MM.1S (cell line): ENCODE results near the gene NFYA.

Source experiments
- DNase-seq: peaks from one replicate; pipeline ENCODE4 v3.0.0-alpha.2; 2015
- H2AFZ ChIP-seq: fragments of 300-600 bp; sonication (generic); 2 replicates; pipeline ENCODE4 v1.6.0; 2016; ENCODE audit warnings: antibody characterized with exemption, low read length
- H3F3A ChIP-seq: fragments of 300-600 bp; sonication (generic); 2 replicates; pipeline ENCODE4 v1.6.1; 2016; ENCODE audit warnings: mild to moderate bottlenecking, antibody characterized with exemption, low read length, moderate library complexity, mixed read lengths; ENCODE audit not compliant: insufficient read depth
- H3K27ac ChIP-seq: fragments of 300-600 bp; sonication (generic); 2 replicates; pipeline ENCODE4 v1.5.1; 2016; ENCODE audit warnings: mild to moderate bottlenecking, low read length
- H3K27me3 ChIP-seq: fragments of 300-600 bp; sonication (generic); replicated peaks from 2 replicates; pipeline ENCODE4 v1.6.0; 2016; ENCODE audit warnings: low read length; ENCODE audit not compliant: insufficient read depth
- H3K36me3 ChIP-seq: fragments of 300-600 bp; sonication (generic); replicated peaks from 2 replicates; pipeline ENCODE4 v1.6.1; 2016; ENCODE audit warnings: mild to moderate bottlenecking, low read length, mixed read lengths; ENCODE audit not compliant: insufficient read depth
- H3K4me1 ChIP-seq: fragments of 300-600 bp; sonication (generic); 2 replicates; pipeline ENCODE4 v1.6.1; 2016; ENCODE audit warnings: low read length, mixed read lengths
- H3K4me2 ChIP-seq: fragments of 300-600 bp; sonication (generic); 2 replicates; pipeline ENCODE4 v1.6.0; 2016; ENCODE audit warnings: low read depth, low read length
- H3K4me3 ChIP-seq: fragments of 300-600 bp; sonication (generic); 2 replicates; pipeline ENCODE4 v1.5.1; 2016; ENCODE audit warnings: low read length, mixed read lengths
- H3K79me2 ChIP-seq: fragments of 300-600 bp; sonication (generic); 2 replicates; pipeline ENCODE4 v1.6.1; 2016; ENCODE audit warnings: mixed run types, low read length, mixed read lengths
- H3K9ac ChIP-seq: fragments of 300-600 bp; sonication (generic); 2 replicates; pipeline ENCODE4 v1.6.1; 2016; ENCODE audit warnings: low read length, mixed read lengths
- H3K9me2 ChIP-seq: fragments of 300-600 bp; sonication (generic); replicated peaks from 2 replicates; pipeline ENCODE4 v1.6.1; 2016; ENCODE audit warnings: mild to moderate bottlenecking, low read length, mixed read lengths; ENCODE audit not compliant: insufficient read depth
- H3K9me3 ChIP-seq: fragments of 300-600 bp; sonication (generic); replicated peaks from 2 replicates; pipeline ENCODE4 v1.6.1; 2016; ENCODE audit warnings: mild to moderate bottlenecking, low read length, mixed read lengths; ENCODE audit not compliant: insufficient read depth
- H4K20me1 ChIP-seq: fragments of 300-600 bp; sonication (generic); 2 replicates; pipeline ENCODE4 v1.6.1; 2016; ENCODE audit warnings: mild to moderate bottlenecking, low read length, moderate library complexity, mixed read lengths; ENCODE audit not compliant: insufficient read depth
- EZH2 ChIP-seq: fragments of 300-600 bp; sonication (generic); optimal IDR thresholded peaks from 2 replicates; pipeline ENCODE3; 2017; ENCODE audit warnings: low read depth, mild to moderate bottlenecking, antibody characterized with exemption, low read length, mixed read lengths
- EZH2phosphoT487 ChIP-seq: fragments of 300-600 bp; sonication (generic); IDR thresholded peaks from 2 replicates; pipeline ENCODE4 v1.6.1; 2018; ENCODE audit warnings: antibody characterized with exemption, low read length
- TF ChIP-seq, protein P1 (sequence below): fragments of 300-600 bp; sonication (generic); IDR thresholded peaks from 2 replicates; pipeline ENCODE4 v1.5.1; 2016; ENCODE audit warnings: antibody characterized with exemption, low read length, mixed read lengths

The NFYA gene

DNA sequence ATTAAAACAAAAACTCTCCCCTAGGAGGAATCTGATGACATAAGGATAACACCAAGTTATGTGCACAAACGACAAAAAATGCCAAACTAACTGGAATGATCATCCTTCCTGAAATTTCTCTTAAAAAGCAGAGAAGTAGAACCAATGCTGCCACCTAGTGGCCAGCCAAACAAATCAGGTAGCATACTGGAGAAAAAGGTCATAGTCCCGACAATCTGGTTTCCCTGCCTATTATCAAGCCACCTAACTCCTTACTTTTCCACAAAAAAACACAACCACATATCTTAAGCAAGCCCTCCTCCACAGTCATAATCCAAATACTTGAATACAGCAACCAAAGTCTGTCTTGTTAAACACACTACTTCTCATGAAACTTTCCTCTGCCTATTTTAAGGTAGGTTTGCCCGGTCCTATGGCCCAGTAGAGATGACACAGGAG is 5.9 kb upstream of the NFYA start:
- Histone ChIP-seq H3K36me3 (no peaks in the 10 kb centered on the region), H3K9ac (no peak overlapping the region), H3K9me3 (no peaks in the 10 kb centered on the region), H3K79me2 (peaks cover 9% of the 10 kb centered on the region), H3K9me2 (no peaks in the 10 kb centered on the region), H3K4me2 (no peak overlapping the region), H4K20me1 (no peaks in the 10 kb centered on the region), H3F3A (peaks cover 5% of the 10 kb centered on the region), H3K4me1 (peaks cover 14% of the 10 kb centered on the region), H2AFZ (no peak overlapping the region), H3K27me3 (no peaks in the 10 kb centered on the region), H3K4me3 (no peak overlapping the region), H3K27ac (no peak overlapping the region)
- TF ChIP-seq EZH2 (no peak), EZH2phosphoT487 (no peak)
- TF ChIP-seq, protein P1, sequence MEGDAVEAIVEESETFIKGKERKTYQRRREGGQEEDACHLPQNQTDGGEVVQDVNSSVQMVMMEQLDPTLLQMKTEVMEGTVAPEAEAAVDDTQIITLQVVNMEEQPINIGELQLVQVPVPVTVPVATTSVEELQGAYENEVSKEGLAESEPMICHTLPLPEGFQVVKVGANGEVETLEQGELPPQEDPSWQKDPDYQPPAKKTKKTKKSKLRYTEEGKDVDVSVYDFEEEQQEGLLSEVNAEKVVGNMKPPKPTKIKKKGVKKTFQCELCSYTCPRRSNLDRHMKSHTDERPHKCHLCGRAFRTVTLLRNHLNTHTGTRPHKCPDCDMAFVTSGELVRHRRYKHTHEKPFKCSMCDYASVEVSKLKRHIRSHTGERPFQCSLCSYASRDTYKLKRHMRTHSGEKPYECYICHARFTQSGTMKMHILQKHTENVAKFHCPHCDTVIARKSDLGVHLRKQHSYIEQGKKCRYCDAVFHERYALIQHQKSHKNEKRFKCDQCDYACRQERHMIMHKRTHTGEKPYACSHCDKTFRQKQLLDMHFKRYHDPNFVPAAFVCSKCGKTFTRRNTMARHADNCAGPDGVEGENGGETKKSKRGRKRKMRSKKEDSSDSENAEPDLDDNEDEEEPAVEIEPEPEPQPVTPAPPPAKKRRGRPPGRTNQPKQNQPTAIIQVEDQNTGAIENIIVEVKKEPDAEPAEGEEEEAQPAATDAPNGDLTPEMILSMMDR = peak; percentile 79
- peak; percentile 58 for DNase-seq

DNA sequence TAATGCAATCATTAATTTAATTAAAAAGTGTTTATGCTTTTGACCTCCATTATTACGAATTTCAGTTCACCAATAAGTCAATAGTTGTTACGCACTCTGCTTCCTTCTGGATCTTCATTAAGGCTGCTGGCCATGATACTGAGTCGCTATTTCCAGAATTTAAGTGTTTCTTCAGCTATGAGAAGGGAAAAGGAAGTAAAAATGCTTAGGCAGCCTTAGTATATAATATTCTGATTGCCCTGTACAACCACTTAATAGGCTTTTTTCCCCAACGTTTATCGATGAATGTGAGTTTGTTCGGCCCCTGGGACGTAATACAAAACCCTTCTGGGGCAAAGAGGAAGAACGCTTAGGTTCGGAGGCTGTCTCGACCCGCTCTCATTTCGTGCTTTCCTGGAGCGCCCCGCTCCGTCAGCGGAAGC is 1.3 kb upstream of the NFYA start:
- TF ChIP-seq EZH2phosphoT487 (no peak), EZH2 (no peak)
- Histone ChIP-seq H3K27me3 (no peaks in the 10 kb centered on the region), H4K20me1 (no peaks in the 10 kb centered on the region), H3K27ac (peak overlapping the region; percentile 99), H3K9ac (peak overlapping the region; percentile 99), H3K79me2 (peaks cover 42% of the 10 kb centered on the region), H3K9me2 (no peaks in the 10 kb centered on the region), H3K4me1 (peaks cover 2% of the 10 kb centered on the region; the same call in 1 of the 2 replicates), H2AFZ (peak overlapping the region; percentile 84), H3K9me3 (no peaks in the 10 kb centered on the region), H3K36me3 (no peaks in the 10 kb centered on the region), H3F3A (peaks cover 23% of the 10 kb centered on the region), H3K4me3 (peak overlapping the region; percentile 95), H3K4me2 (peak overlapping the region; percentile 68)
- DNase-seq = peak; percentile 72

DNA sequence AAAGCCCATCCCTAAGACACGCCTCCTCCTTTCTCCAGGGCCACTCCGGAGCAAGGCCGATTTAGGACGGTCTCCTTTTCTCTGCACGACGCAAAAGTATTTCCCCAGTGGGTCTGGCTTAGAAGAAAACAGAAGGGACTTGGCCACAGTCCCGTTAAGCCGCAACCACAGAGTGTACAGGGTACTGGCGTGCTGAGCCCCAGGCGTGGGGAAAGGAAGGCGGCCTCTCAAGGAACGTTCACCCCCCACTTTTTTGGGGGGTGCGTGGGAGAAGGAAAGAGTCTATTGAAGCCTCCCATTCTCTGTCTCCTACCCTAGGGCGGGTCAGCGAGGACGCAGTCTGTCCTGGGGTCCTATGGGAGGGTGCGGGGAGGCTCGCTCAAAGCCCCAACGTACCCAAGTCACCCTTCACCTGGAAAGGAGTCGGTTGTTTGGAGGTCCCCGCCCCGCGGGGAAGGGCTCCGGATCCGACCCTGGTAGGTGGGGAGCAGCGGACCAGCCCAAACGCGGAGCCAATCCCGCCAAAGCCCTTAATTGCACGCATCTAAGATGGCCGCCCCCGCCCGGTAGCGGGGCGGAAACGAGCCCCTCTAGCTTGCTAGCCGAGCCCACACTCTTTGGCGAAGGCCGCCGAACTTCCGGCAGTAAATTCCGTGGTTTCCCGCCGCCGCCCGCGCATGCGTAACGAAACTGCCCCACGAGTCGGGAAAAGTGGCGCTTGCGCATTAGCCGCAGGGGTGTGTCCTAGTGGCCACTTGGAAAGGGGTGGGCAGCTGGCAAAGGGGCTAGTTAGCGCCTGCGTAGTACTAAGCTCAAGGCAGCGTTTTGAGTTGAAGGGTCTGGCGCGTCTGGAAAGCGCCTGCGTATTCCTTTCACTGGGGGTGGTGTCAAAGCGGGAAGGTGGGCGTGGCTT is 595 bp upstream of the NFYA start, which contains the start of gene OARD1:
Gene OARD1 (minus strand): TSS at position 434 of the 913 bp plus-strand sequence. CDS start 722 bp downstream, outside the sequence.
- peak within 1 kb of the TSS; percentile 99 for H3K9ac ChIP-seq
- peak within 1 kb of the TSS; percentile 99 for H3K27ac ChIP-seq
- DNase-seq = peak; percentile 98
- no peaks in the 10 kb centered on the region for H3K36me3 ChIP-seq
- peak within 1 kb of the TSS; percentile 84 for H2AFZ ChIP-seq
- peak within 1 kb of the TSS; percentile 95 for H3K4me3 ChIP-seq
- no peaks in the 10 kb centered on the region for H3K4me1 ChIP-seq
- no peaks in the 10 kb centered on the region for H3K9me2 ChIP-seq
- H3F3A ChIP-seq = peaks cover 23% of the 10 kb centered on the region
- no peaks in the 10 kb centered on the region for H4K20me1 ChIP-seq
- H3K9me3 ChIP-seq = no peaks in the 10 kb centered on the region
- peaks cover 49% of the 10 kb centered on the region for H3K79me2 ChIP-seq
- no peaks in the 10 kb centered on the region for H3K27me3 ChIP-seq
- peak within 1 kb of the TSS; percentile 76 for H3K4me2 ChIP-seq
- TF ChIP-seq, protein P1 = no peak
- TF ChIP-seq EZH2phosphoT487 (no peak), EZH2 (no peak)
